ENCODE data around the gene POLR3C.
"Not testable (repeated sequence)": the region's sequence is repeated elsewhere in the genome, so short reads cannot be mapped to it uniquely, and the experiment has no call there.

Gene POLR3C

GRCh38 chr1:145826030-145826429 lies 2.0 kb downstream of the POLR3C start:
- Histone ChIP-seq H3K4me3 (ENCODE audit: low read depth, low read length) (no peak overlapping the region), H3K27me3 (ENCODE audit: control insufficient read depth, insufficient read depth, low read length) (no peaks in the 10 kb centered on the region), H3K4me1 (ENCODE audit: control insufficient read depth, insufficient read depth, low read length) (no peaks in the 10 kb centered on the region), H3K9ac (ENCODE audit: low read depth, low read length) (no peak overlapping the region), H3K36me3 (ENCODE audit: control insufficient read depth, insufficient read depth, low read length) (peaks cover 18% of the 10 kb centered on the region), H3K9me3 (ENCODE audit: control insufficient read depth, insufficient read depth, low read length) (no peaks in the 10 kb centered on the region)

GRCh38 chr1:145827966-145828365 lies 4.0 kb downstream of the POLR3C start:
- Histone ChIP-seq H3K4me1 (ENCODE audit: control insufficient read depth, insufficient read depth, low read length) (no peaks in the 10 kb centered on the region), H3K9me3 (ENCODE audit: control insufficient read depth, insufficient read depth, low read length) (no peaks in the 10 kb centered on the region), H3K27me3 (ENCODE audit: control insufficient read depth, insufficient read depth, low read length) (no peaks in the 10 kb centered on the region), H3K9ac (ENCODE audit: low read depth, low read length) (no peak overlapping the region), H3K4me3 (ENCODE audit: low read depth, low read length) (no peak overlapping the region), H3K36me3 (ENCODE audit: control insufficient read depth, insufficient read depth, low read length) (peaks cover 18% of the 10 kb centered on the region)

GRCh38 chr1:145828367-145829026 lies 4.5 kb downstream of the POLR3C start:
- H3K4me1 ChIP-seq (ENCODE audit: control insufficient read depth, insufficient read depth, low read length): no peaks in the 10 kb centered on the region
- no peaks in the 10 kb centered on the region for H3K9me3 ChIP-seq (ENCODE audit: control insufficient read depth, insufficient read depth, low read length)
- H3K9ac ChIP-seq (ENCODE audit: low read depth, low read length): no peak overlapping the region
- no peaks in the 10 kb centered on the region for H3K27me3 ChIP-seq (ENCODE audit: control insufficient read depth, insufficient read depth, low read length)
- H3K36me3 ChIP-seq (ENCODE audit: control insufficient read depth, insufficient read depth, low read length): peaks cover 18% of the 10 kb centered on the region
- no peak overlapping the region for H3K4me3 ChIP-seq (ENCODE audit: low read depth, low read length)

- H3K9ac ChIP-seq (ENCODE audit: low read depth, low read length); H3K4me3 ChIP-seq (ENCODE audit: low read depth, low read length); H3K9me3 ChIP-seq (ENCODE audit: control insufficient read depth, insufficient read depth, low read length); H3K4me1 ChIP-seq (ENCODE audit: control insufficient read depth, insufficient read depth, low read length); H3K27me3 ChIP-seq (ENCODE audit: control insufficient read depth, insufficient read depth, low read length): not testable (repeated sequence)
- peaks cover 22% of the 10 kb centered on the region for H3K36me3 ChIP-seq (ENCODE audit: control insufficient read depth, insufficient read depth, low read length)
Observed at GRCh38 chr1:145830810-145831209, 6.8 kb downstream of the POLR3C start.

GRCh38 chr1:145837656-145838055 lies 13.7 kb downstream of the POLR3C start:
- Histone ChIP-seq H3K27me3 (ENCODE audit: control insufficient read depth, insufficient read depth, low read length) (no peaks in the 10 kb centered on the region), H3K4me1 (ENCODE audit: control insufficient read depth, insufficient read depth, low read length) (no peaks in the 10 kb centered on the region), H3K9me3 (ENCODE audit: control insufficient read depth, insufficient read depth, low read length) (no peaks in the 10 kb centered on the region), H3K36me3 (ENCODE audit: control insufficient read depth, insufficient read depth, low read length) (peaks cover 20% of the 10 kb centered on the region), H3K4me3 (ENCODE audit: low read depth, low read length) (no peak overlapping the region), H3K9ac (ENCODE audit: low read depth, low read length) (no peak overlapping the region)

GRCh38 chr1:145843031-145843430 lies 19.0 kb downstream of the POLR3C start:
- Histone ChIP-seq H3K36me3 (ENCODE audit: control insufficient read depth, insufficient read depth, low read length) (peaks cover 12% of the 10 kb centered on the region), H3K4me1 (ENCODE audit: control insufficient read depth, insufficient read depth, low read length) (no peaks in the 10 kb centered on the region), H3K9me3 (ENCODE audit: control insufficient read depth, insufficient read depth, low read length) (no peaks in the 10 kb centered on the region), H3K27me3 (ENCODE audit: control insufficient read depth, insufficient read depth, low read length) (no peaks in the 10 kb centered on the region), H3K9ac (ENCODE audit: low read depth, low read length) (no peak overlapping the region), H3K4me3 (ENCODE audit: low read depth, low read length) (no peak overlapping the region)

- H3K36me3 ChIP-seq (ENCODE audit: control insufficient read depth, insufficient read depth, low read length): peaks cover 15% of the 10 kb centered on the region
- H3K4me3 ChIP-seq (ENCODE audit: low read depth, low read length): peak overlapping the region; percentile 61
Observed at GRCh38 chr1:145845144-145845513, 21.1 kb downstream of the POLR3C start.

GRCh38 chr1:145845514-145846161 lies 21.6 kb downstream of the POLR3C start, which contains the start of gene NUDT17:
NUDT17 (plus strand) TSS chr1:145845630; CDS start chr1:145845641, 11 bp downstream.
- H3K9me3 ChIP-seq (ENCODE audit: control insufficient read depth, insufficient read depth, low read length): no peaks in the 10 kb centered on the region
- no peaks in the 10 kb centered on the region for H3K27me3 ChIP-seq (ENCODE audit: control insufficient read depth, insufficient read depth, low read length)
- no peaks in the 10 kb centered on the region for H3K4me1 ChIP-seq (ENCODE audit: control insufficient read depth, insufficient read depth, low read length)
- H3K9ac ChIP-seq (ENCODE audit: low read depth, low read length): peak within 1 kb of the TSS; percentile 77
- peaks cover 20% of the 10 kb centered on the region for H3K36me3 ChIP-seq (ENCODE audit: control insufficient read depth, insufficient read depth, low read length)
- peak within 1 kb of the TSS; percentile 61 for H3K4me3 ChIP-seq (ENCODE audit: low read depth, low read length)

More at GRCh38 chr1:145845144-145845513, 21.1 kb downstream of the POLR3C start:
- Histone ChIP-seq H3K4me1 (ENCODE audit: control insufficient read depth, insufficient read depth, low read length) (no peaks in the 10 kb centered on the region), H3K9ac (ENCODE audit: low read depth, low read length) (no peak overlapping the region), H3K27me3 (ENCODE audit: control insufficient read depth, insufficient read depth, low read length) (no peaks in the 10 kb centered on the region), H3K9me3 (ENCODE audit: control insufficient read depth, insufficient read depth, low read length) (no peaks in the 10 kb centered on the region)

GRCh38 chr1:145846201-145846612 lies 22.2 kb downstream of the POLR3C start:
- Histone ChIP-seq H3K4me1 (ENCODE audit: control insufficient read depth, insufficient read depth, low read length) (no peaks in the 10 kb centered on the region), H3K9me3 (ENCODE audit: control insufficient read depth, insufficient read depth, low read length) (no peaks in the 10 kb centered on the region), H3K4me3 (ENCODE audit: low read depth, low read length) (peak overlapping the region; percentile 61), H3K27me3 (ENCODE audit: control insufficient read depth, insufficient read depth, low read length) (no peaks in the 10 kb centered on the region), H3K9ac (ENCODE audit: low read depth, low read length) (no peak overlapping the region), H3K36me3 (ENCODE audit: control insufficient read depth, insufficient read depth, low read length) (peaks cover 21% of the 10 kb centered on the region)

- no peak overlapping the region for H3K9ac ChIP-seq (ENCODE audit: low read depth, low read length)
- H3K27me3 ChIP-seq (ENCODE audit: control insufficient read depth, insufficient read depth, low read length): no peaks in the 10 kb centered on the region
- no peaks in the 10 kb centered on the region for H3K4me1 ChIP-seq (ENCODE audit: control insufficient read depth, insufficient read depth, low read length)
Observed at GRCh38 chr1:145847827-145848226, 23.8 kb downstream of the POLR3C start.

GRCh38 chr1:145849356-145850160 lies 25.6 kb downstream of the POLR3C start:
- H3K36me3 ChIP-seq (ENCODE audit: control insufficient read depth, insufficient read depth, low read length): peaks cover 39% of the 10 kb centered on the region
- no peak overlapping the region for H3K4me3 ChIP-seq (ENCODE audit: low read depth, low read length)
- no peaks in the 10 kb centered on the region for H3K4me1 ChIP-seq (ENCODE audit: control insufficient read depth, insufficient read depth, low read length)
- H3K9me3 ChIP-seq (ENCODE audit: control insufficient read depth, insufficient read depth, low read length): no peaks in the 10 kb centered on the region
- no peaks in the 10 kb centered on the region for H3K27me3 ChIP-seq (ENCODE audit: control insufficient read depth, insufficient read depth, low read length)
- H3K9ac ChIP-seq (ENCODE audit: low read depth, low read length): no peak overlapping the region

More at GRCh38 chr1:145847827-145848226, 23.8 kb downstream of the POLR3C start:
- H3K4me3 ChIP-seq (ENCODE audit: low read depth, low read length): no peak overlapping the region
- H3K9me3 ChIP-seq (ENCODE audit: control insufficient read depth, insufficient read depth, low read length): no peaks in the 10 kb centered on the region
- H3K36me3 ChIP-seq (ENCODE audit: control insufficient read depth, insufficient read depth, low read length): peaks cover 24% of the 10 kb centered on the region
